GM19395 (cell line): ENCODE results near the gene DNPH1.

Experiments
- ATAC-seq: cut with Tn5 transposase; IDR thresholded peaks from one replicate; pipeline ENCODE4 v1.9.1; 2021; ENCODE audit warnings: mild to moderate bottlenecking, moderate library complexity; ENCODE audit not compliant: unreplicated experiment

Gene DNPH1

GRCh38 chr6:43264599-43265145, 35.4 kb upstream of the DNPH1 start:
- ATAC-seq, result no peak

GRCh38 chr6:43263314-43264178, 34.3 kb upstream of the DNPH1 start:
- ATAC-seq, result peak; percentile 91

GRCh38 chr6:43262780-43263313, 33.6 kb upstream of the DNPH1 start:
- ATAC-seq, result no peak

GRCh38 chr6:43262000-43262779, 32.9 kb upstream of the DNPH1 start:
- ATAC-seq, result no peak

- no peak for ATAC-seq
Observed at GRCh38 chr6:43261198-43261597, 31.9 kb upstream of the DNPH1 start.

- no peak for ATAC-seq
Observed at GRCh38 chr6:43260791-43261190, 31.5 kb upstream of the DNPH1 start.

GRCh38 chr6:43258807-43259686, 29.8 kb upstream of the DNPH1 start:
- ATAC-seq, result no peak

- ATAC-seq, result no peak
Observed at GRCh38 chr6:43258180-43258579, 28.9 kb upstream of the DNPH1 start.

GRCh38 chr6:43257367-43258145, 28.3 kb upstream of the DNPH1 start:
- ATAC-seq, result no peak

GRCh38 chr6:43256670-43257366, 27.5 kb upstream of the DNPH1 start:
- ATAC-seq, result no peak

- ATAC-seq, result no peak
Observed at GRCh38 chr6:43255408-43256054, 26.2 kb upstream of the DNPH1 start.

- no peak for ATAC-seq
Observed at GRCh38 chr6:43254846-43255245, 25.6 kb upstream of the DNPH1 start.

GRCh38 chr6:43254138-43254817, 25.0 kb upstream of the DNPH1 start:
- no peak for ATAC-seq

- no peak for ATAC-seq
Observed at GRCh38 chr6:43253401-43253800, 24.1 kb upstream of the DNPH1 start.

GRCh38 chr6:43250992-43251373, 21.7 kb upstream of the DNPH1 start:
- ATAC-seq, result no peak

- ATAC-seq, result no peak
Observed at GRCh38 chr6:43248791-43249190, 19.5 kb upstream of the DNPH1 start.

- no peak for ATAC-seq
Observed at GRCh38 chr6:43248101-43248500, 18.8 kb upstream of the DNPH1 start.
